Measurements from ENCODE around the gene SLC5A11. TPM values are rescaled to one million over a fixed set of nuclear protein-coding genes. Genes with fewer than 3 reads are reported as not detected.

The SLC5A11 gene
- total and polyA plus RNA-seq, 2 donors from 2014 or later, result 1.2 to 2.1 TPM

- no peak for TF ChIP-seq CTCF (IDR thresholded peaks at IDR 0.05; ENCODE audit: borderline replicate concordance, extremely low read depth, insufficient read depth)
- H3K4me1 ChIP-seq (ENCODE audit: control insufficient read depth in 2 of 3, insufficient read depth in 2 of 3, low read depth in 1 of 3, low read length in 3 of 3), result no peaks in the 10 kb centered on the region
- H3K36me3 ChIP-seq (ENCODE audit: control insufficient read depth in 2 of 3, insufficient read depth in 3 of 3, low read length in 3 of 3), result peaks cover 0 to 6% (median 0%) of the 10 kb centered on the region in 3 donors
- no peak overlapping the region for H3K27ac ChIP-seq (ENCODE audit: low read depth in 2 of 2, low read length in 2 of 2)
- no peaks in the 10 kb centered on the region for H3K27me3 ChIP-seq (ENCODE audit: control insufficient read depth, insufficient read depth, low read length)
- DNase-seq (no peak), FAIRE-seq (no peak)
- no peak overlapping the region for H3K9ac ChIP-seq (ENCODE audit: low read length in 3 of 3)
- H3K9me3 ChIP-seq (ENCODE audit: control insufficient read depth in 2 of 3, insufficient read depth in 1 of 3, low read length in 3 of 3), result no peaks in the 10 kb centered on the region
- intact Hi-C loops (cut with DNase I), result loop anchor here (10.0 kb wide), 1 partner anchor 65 kb away; no protein-coding TSS in a partner anchor
- H3K4me3 ChIP-seq (ENCODE audit: low read length in 3 of 3), result no peak overlapping the region
Measured at GRCh38 chr16:24879684-24880083, 33.9 kb downstream of the SLC5A11 start.

GRCh38 chr16:24883714-24884151 lies 38.0 kb downstream of the SLC5A11 start:
- H3K27me3 ChIP-seq (ENCODE audit: control insufficient read depth, insufficient read depth, low read length), result no peaks in the 10 kb centered on the region
- no peaks in the 10 kb centered on the region for H3K4me1 ChIP-seq (ENCODE audit: control insufficient read depth in 2 of 3, insufficient read depth in 2 of 3, low read depth in 1 of 3, low read length in 3 of 3)
- H3K9me3 ChIP-seq (ENCODE audit: control insufficient read depth in 2 of 3, insufficient read depth in 1 of 3, low read length in 3 of 3), result no peaks in the 10 kb centered on the region
- TF ChIP-seq CTCF (IDR thresholded peaks at IDR 0.05; ENCODE audit: borderline replicate concordance, extremely low read depth, insufficient read depth), result no peak
- intact Hi-C loops (cut with DNase I), result loop anchor here (10.0 kb wide), 1 partner anchor 61 kb away; no protein-coding TSS in a partner anchor
- FAIRE-seq (no peak), DNase-seq (no peak)
- no peak overlapping the region for H3K27ac ChIP-seq (ENCODE audit: low read depth in 2 of 2, low read length in 2 of 2)
- no peak overlapping the region for H3K4me3 ChIP-seq (ENCODE audit: low read length in 3 of 3)
- peaks cover 0 to 2% (median 0%) of the 10 kb centered on the region in 3 donors for H3K36me3 ChIP-seq (ENCODE audit: control insufficient read depth in 2 of 3, insufficient read depth in 3 of 3, low read length in 3 of 3)
- H3K9ac ChIP-seq (ENCODE audit: low read length in 3 of 3), result no peak overlapping the region

GRCh38 chr16:24887472-24887871 lies 41.7 kb downstream of the SLC5A11 start:
- FAIRE-seq, result no peak
- H3K27me3 ChIP-seq (ENCODE audit: control insufficient read depth, insufficient read depth, low read length), result no peaks in the 10 kb centered on the region
- intact Hi-C loops (cut with DNase I), result loop anchor here (10.0 kb wide), 1 partner anchor 57 kb away; no protein-coding TSS in a partner anchor

More at GRCh38 chr16:24887472-24887871, 41.7 kb downstream of the SLC5A11 start:
- H3K4me1 ChIP-seq (ENCODE audit: control insufficient read depth in 2 of 3, insufficient read depth in 2 of 3, low read depth in 1 of 3, low read length in 3 of 3), result no peaks in the 10 kb centered on the region
- H3K9ac ChIP-seq (ENCODE audit: low read length in 3 of 3), result no peak overlapping the region
- no peak overlapping the region for H3K27ac ChIP-seq (ENCODE audit: low read depth in 2 of 2, low read length in 2 of 2)
- TF ChIP-seq CTCF (IDR thresholded peaks at IDR 0.05; ENCODE audit: borderline replicate concordance, extremely low read depth, insufficient read depth), result no peak
- DNase-seq, result no peak
- H3K9me3 ChIP-seq (ENCODE audit: control insufficient read depth in 2 of 3, insufficient read depth in 1 of 3, low read length in 3 of 3), result no peaks in the 10 kb centered on the region
- H3K36me3 ChIP-seq (ENCODE audit: control insufficient read depth in 2 of 3, insufficient read depth in 3 of 3, low read length in 3 of 3), result no peaks in the 10 kb centered on the region
- H3K4me3 ChIP-seq (ENCODE audit: low read length in 3 of 3), result no peak overlapping the region

Data from kidney (tissue), 14 donors.